Fibroblast of mammary gland (primary cell): ENCODE results near the gene DMTF1.
"Not testable (repeated sequence)": the region's sequence is repeated elsewhere in the genome, so short reads cannot be mapped to it uniquely, and the experiment has no call there.

Experiments used
- DNase-seq: peaks from one replicate; pipeline ENCODE4 v3.0.0-alpha.2; 2010; ENCODE audit warnings: low read depth
- H3K4me3 ChIP-seq: 2 replicates; pipeline ENCODE4 v1.5.1; 2011; ENCODE audit warnings: low read depth, mild to moderate bottlenecking, low read length, moderate library complexity; ENCODE audit not compliant: control insufficient read depth
- TF ChIP-seq, protein P1 (sequence below): conservative IDR thresholded peaks from 2 replicates; pipeline ENCODE4 v1.5.1; 2011; ENCODE audit warnings: low read depth, low read length, inconsistent platforms; ENCODE audit not compliant: control insufficient read depth, insufficient read depth

The DMTF1 gene

DNA sequence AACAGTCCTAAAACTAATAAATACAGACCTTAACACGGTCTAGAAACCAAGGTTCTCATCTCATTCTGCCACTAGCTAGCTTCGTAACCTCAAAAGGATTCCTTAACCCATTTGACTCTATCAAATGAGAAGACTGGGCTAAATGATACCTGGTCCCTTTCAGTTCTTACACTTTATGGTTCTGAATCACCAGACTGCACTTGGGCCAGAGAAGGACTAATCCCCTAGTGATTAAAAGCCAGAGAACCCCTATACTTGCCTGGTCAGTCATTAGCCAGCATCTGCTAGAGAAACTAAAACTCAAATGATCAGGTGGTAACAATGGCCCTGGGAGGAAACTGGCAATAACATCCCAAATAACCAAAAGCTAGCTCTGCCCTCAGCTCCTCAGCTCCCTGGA is 50.5 kb downstream of the DMTF1 start:
- TF ChIP-seq, protein P1, sequence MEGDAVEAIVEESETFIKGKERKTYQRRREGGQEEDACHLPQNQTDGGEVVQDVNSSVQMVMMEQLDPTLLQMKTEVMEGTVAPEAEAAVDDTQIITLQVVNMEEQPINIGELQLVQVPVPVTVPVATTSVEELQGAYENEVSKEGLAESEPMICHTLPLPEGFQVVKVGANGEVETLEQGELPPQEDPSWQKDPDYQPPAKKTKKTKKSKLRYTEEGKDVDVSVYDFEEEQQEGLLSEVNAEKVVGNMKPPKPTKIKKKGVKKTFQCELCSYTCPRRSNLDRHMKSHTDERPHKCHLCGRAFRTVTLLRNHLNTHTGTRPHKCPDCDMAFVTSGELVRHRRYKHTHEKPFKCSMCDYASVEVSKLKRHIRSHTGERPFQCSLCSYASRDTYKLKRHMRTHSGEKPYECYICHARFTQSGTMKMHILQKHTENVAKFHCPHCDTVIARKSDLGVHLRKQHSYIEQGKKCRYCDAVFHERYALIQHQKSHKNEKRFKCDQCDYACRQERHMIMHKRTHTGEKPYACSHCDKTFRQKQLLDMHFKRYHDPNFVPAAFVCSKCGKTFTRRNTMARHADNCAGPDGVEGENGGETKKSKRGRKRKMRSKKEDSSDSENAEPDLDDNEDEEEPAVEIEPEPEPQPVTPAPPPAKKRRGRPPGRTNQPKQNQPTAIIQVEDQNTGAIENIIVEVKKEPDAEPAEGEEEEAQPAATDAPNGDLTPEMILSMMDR: no peak
- DNase-seq: no peak

DNA sequence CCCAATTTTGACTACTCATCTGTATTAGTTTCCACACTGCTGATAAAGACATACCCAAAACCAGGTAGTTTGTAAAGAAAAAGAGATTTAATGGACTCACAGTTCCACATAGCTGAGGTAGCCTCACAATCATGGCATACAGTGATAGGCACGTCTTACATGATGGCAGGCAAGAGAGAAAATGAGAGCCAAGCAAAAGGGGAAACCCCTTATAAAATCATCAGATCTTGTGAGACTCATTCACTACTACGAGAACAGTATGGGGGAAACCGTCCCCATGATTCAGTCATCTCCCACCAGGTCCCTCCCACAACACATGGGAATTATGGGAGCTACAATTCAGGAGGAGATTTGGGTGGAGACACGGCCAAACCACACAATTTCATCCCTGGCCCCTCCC is 51.7 kb downstream of the DMTF1 start:
- not testable (repeated sequence) for H3K4me3 ChIP-seq, DNase-seq

More for the DNA sequence above, 50.5 kb downstream of the DMTF1 start:
- H3K4me3 ChIP-seq: no peak overlapping the region

DNA sequence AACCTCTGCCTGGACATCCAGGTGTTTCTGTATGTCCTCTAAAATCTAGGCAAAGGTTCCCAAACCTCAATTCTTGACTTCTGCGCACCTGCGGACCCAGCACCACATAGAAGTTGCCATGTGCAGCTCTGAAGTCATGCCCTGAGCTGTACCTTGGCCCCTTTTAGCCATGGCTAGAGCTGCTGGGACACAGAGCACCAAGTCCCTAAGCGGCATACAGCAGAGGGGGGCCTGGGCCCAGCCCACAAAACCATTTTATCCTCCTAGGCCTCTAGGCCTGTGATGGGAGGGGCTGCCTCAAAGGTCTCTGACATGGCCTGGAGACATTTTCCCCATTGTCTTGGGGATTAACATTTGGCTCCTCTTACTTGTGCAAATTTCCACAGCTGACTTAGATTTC is 52.7 kb downstream of the DMTF1 start:
- TF ChIP-seq, protein P1: no peak
- no peak overlapping the region for H3K4me3 ChIP-seq
- no peak for DNase-seq

DNA sequence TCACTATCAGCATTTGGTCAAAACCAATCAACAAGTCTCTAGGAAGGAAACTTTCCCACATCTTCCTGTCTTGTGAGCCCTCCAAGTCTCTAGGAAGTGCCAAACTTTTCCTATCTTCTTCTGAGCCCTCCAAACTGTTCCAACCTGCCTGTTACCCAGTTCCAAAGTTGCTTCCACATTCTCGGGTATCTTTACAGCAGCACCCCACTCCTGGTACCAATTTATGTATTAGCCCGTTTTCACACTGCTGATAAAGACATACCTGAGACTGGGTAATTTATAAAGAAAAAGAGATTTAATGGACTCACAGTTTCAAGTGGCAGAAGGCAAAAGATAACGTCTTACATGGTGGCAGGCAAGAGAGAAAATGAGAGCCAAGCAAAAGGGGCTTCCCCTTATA is 53.4 kb downstream of the DMTF1 start:
- H3K4me3 ChIP-seq, DNase-seq: not testable (repeated sequence)

DNA sequence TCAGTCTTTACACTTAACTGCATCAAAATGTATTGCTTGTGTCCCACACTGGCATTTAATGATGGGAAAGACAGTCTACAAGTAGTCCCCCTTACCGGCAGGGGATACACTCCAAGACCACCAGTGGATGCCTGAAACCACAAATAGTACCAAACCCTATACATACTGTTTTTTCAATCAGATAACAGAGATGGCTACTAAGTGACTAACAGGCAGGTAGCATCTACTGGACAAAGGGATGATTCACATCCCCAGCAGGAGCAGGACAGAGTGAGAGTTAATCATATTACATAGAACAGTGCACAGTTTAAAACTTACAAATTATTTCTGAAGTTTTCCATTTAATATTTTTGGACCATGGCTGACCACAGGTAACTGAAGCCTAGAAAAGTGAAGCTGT is 54.1 kb downstream of the DMTF1 start:
- DNase-seq: no peak
- TF ChIP-seq, protein P1: no peak
- no peak overlapping the region for H3K4me3 ChIP-seq

DNA sequence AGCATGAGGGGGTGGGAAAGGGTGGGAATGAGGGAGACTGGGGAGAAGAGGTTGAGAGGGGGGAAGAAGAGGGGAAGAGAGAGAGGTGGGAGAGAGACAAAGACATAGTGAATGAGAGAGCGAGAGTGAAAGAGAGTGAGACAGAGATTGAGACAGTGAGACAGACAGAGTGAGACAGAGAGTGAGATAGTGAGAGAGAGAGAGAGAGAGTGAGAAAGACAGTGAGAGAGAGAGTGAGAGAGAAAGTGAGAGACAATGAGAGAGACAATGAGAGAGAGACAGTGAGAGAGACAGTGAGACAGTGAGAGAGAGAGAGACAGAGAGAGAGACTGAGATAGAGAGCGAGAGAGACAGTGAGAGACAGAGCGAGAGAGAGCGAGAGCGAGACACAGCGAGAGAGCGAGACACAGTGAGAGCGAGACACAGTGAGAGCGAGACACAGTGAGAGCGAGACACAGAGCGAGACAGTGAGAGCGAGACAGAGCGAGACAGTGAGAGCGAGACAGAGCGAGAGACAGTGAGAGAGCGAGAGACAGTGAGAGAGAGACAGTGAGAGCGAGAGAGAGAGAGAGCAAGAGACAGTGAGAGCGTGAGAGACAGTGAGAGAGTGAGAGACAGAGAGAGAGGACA is 57.2 kb downstream of the DMTF1 start:
- no peak overlapping the region for H3K4me3 ChIP-seq
- TF ChIP-seq, protein P1: no peak
- DNase-seq: no peak

DNA sequence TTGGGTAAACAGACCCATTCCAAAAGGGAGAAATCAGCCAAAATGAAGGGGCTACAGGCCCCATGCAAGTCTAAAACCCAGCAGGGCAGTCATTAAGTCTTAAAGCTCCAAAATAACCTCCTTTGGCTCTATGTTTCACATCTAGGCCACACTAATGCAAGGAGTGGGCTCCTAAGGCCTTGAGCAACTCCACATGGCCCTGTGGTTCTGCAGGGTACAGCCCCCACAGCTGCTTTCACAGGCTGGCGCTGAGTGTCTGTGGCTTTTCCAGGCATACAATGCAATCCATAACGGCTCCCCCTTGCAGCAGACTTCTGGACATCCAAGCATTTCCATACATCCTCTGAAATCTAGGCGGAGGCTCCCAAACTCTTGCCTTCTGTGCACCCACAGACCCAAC is 58.3 kb downstream of the DMTF1 start:
- TF ChIP-seq, protein P1: no peak
- DNase-seq: no peak

DNA sequence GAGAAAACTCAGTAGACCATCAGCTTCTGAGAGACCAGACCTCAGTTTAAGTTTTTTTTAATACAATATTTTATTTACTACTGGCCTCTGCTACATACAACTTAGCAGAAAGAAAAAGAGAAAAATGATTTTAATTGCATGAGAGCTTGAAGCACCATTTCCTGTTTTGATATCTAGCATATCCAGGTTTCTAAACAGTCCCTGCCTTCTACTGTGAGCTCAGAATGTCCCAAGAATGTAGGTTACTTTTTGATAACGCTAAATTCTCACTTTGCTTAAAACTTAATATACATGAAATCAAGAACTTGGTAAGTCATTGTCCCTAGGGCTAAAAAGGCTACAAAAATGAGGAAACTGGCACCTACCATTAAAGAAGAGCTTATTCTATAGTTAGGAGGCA is 60.2 kb downstream of the DMTF1 start:
- DNase-seq: no peak
- H3K4me3 ChIP-seq: no peak overlapping the region
- TF ChIP-seq, protein P1: no peak

More for the DNA sequence above, 58.3 kb downstream of the DMTF1 start:
- H3K4me3 ChIP-seq: no peak overlapping the region
